NT2/D1 (cell line): Measurements from ENCODE around the gene ERP29.

ENCODE experiments used
- DNase-seq: peaks from one replicate; pipeline ENCODE4 v3.0.0-alpha.2; 2011; ENCODE audit warnings: low read depth, low spot score
- H3K27me3 ChIP-seq: 2 replicates; pipeline ENCODE4 v1.6.0; 2011; ENCODE audit warnings: mild to moderate bottlenecking; ENCODE audit not compliant: insufficient read length, insufficient read depth
- H3K36me3 ChIP-seq: 2 replicates; pipeline ENCODE4 v1.6.1; 2011; ENCODE audit warnings: mild to moderate bottlenecking, low read length, mixed read lengths; ENCODE audit not compliant: insufficient read depth, insufficient read length
- H3K4me1 ChIP-seq: 2 replicates; pipeline ENCODE4 v1.5.1; 2011; ENCODE audit not compliant: insufficient read depth, insufficient read length
- H3K4me3 ChIP-seq: 2 replicates; pipeline ENCODE4 v1.5.1; 2011; ENCODE audit warnings: low read depth; ENCODE audit not compliant: insufficient read length
- H3K9ac ChIP-seq: 2 replicates; pipeline ENCODE4 v1.6.0; 2011; ENCODE audit warnings: low read depth; ENCODE audit not compliant: insufficient read length
- H3K9me3 ChIP-seq: 2 replicates; pipeline ENCODE4 v1.5.1; 2011; ENCODE audit warnings: mild to moderate bottlenecking, low read length; ENCODE audit not compliant: insufficient read depth
- SUZ12 ChIP-seq: IDR thresholded peaks from 2 replicates; pipeline ENCODE4 v1.6.1; 2011; ENCODE audit not compliant: insufficient read length, insufficient read depth; ENCODE audit errors: extremely low read depth
- YY1 ChIP-seq: IDR thresholded peaks from 2 replicates; pipeline ENCODE4 v1.6.1; 2011; ENCODE audit not compliant: insufficient read length, insufficient read depth
- ZNF274 ChIP-seq: IDR thresholded peaks from 2 replicates; pipeline ENCODE4 v1.6.1; 2011; ENCODE audit warnings: mild to moderate bottlenecking, low read depth, low read length

Gene ERP29

DNA sequence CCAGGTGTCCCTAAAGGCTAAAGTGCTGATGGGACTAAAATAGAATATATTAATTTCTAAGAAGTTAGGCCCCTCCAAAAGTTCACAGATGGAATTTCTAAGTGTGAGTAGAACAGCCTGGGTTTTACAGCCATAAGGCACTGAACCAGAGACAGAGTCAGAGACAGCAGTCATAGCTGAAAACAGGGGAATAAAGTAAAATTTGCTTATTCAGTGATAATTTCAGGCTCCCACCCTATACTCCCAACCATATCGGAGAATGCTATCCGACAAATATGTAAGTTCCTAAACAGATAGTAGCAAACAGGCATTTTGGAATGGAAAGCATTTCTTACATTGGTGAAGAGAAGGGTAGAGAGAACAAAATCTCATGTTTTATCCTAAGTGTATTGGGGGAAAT, 50.0 kb downstream of the ERP29 start:
- no peak for DNase-seq
- Histone ChIP-seq H3K4me1 (no peaks in the 10 kb centered on the region), H3K27me3 (no peaks in the 10 kb centered on the region), H3K4me3 (no peak overlapping the region), H3K9me3 (no peaks in the 10 kb centered on the region), H3K36me3 (peaks cover 89% of the 10 kb centered on the region), H3K9ac (no peak overlapping the region)
- no peak for TF ChIP-seq YY1
- no peak for TF ChIP-seq SUZ12
- no peak for TF ChIP-seq ZNF274

DNA sequence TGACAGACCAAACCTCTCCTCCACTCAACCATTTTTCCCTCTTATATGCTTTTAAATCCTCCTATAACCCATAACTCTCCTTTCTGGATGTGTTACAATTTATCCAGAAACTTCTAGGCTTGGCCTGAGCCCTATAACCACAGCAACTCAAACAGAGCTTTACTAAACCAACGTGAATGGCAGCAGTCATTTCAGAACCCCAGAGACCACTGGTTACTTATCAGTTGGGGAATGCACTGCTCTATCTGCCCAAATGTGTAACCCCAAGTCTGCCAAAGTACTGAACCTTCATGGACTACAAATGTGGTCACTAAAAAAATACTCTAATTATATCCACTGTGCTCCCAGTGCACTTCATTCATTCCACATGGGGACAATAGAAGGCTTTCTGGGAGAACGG, 53.3 kb downstream of the ERP29 start:
- peaks cover 89% of the 10 kb centered on the region for H3K36me3 ChIP-seq

More for the DNA sequence above, 53.3 kb downstream of the ERP29 start:
- H3K9me3 ChIP-seq, result no peaks in the 10 kb centered on the region
- no peaks in the 10 kb centered on the region for H3K4me1 ChIP-seq
- no peak overlapping the region for H3K9ac ChIP-seq
- no peak overlapping the region for H3K4me3 ChIP-seq
- no peaks in the 10 kb centered on the region for H3K27me3 ChIP-seq
- DNase-seq, result no peak
- TF ChIP-seq YY1, result no peak
- no peak for TF ChIP-seq ZNF274
- no peak for TF ChIP-seq SUZ12
